22Rv1 (cell line): ENCODE results near the gene RFTN1.

Source experiments
- H3K27ac ChIP-seq: fragments of 450-650 bp; 2 replicates; pipeline ENCODE4 v1.5.1; 2017
- ZFX ChIP-seq: fragments of 450-650 bp; IDR thresholded peaks from 2 replicates; pipeline ENCODE4 v1.6.1; 2017; ENCODE audit warnings: antibody characterized with exemption, borderline replicate concordance
- TF ChIP-seq, protein P1 (sequence below): fragments of 450-650 bp; IDR thresholded peaks from 2 replicates; pipeline ENCODE4 v1.5.1; 2017; ENCODE audit warnings: mild to moderate bottlenecking

Gene RFTN1

DNA sequence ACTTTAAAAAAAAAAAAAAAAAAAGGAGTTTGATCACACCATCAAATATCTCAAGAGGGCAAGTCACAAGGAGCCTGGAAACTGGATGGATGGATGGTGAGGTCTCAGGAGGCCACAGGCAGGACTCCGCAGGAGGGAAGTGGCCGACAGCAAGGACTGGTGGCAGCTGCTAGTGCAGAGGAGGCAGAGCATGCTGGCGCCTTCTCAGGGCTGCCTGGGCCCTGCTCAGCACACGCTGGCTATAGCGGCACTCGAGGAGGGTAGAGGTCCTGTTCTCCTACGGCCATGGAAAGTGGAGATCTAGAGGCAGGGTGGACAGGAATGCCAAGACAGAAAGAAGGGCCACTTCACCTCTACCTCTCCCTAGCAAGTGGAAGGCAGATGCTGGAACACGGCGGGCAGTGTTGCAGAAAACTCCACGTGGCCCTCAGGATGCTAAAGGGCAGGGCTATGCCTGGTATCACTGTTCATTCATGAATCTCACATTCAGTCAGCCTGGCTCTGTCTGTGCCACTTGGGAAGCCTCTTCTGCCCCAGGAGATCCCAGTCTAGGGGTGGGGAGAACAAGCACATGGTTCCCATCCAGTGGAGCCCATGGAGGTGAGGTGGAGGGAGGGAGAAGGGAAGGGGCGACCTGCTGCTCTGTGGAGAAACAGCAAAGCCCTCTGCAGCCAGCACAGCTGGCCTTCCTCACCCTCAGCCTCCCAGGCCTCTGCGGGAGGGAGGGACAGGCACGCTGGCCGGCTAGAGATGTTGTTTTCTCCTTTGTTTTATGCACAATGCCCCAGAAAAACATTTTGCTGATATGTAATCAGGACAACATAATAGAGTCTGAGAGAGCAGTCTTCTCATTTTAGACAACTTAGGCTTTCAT lies 177.5 kb downstream of the RFTN1 start:
- no peak overlapping the region for H3K27ac ChIP-seq
- TF ChIP-seq, protein P1, sequence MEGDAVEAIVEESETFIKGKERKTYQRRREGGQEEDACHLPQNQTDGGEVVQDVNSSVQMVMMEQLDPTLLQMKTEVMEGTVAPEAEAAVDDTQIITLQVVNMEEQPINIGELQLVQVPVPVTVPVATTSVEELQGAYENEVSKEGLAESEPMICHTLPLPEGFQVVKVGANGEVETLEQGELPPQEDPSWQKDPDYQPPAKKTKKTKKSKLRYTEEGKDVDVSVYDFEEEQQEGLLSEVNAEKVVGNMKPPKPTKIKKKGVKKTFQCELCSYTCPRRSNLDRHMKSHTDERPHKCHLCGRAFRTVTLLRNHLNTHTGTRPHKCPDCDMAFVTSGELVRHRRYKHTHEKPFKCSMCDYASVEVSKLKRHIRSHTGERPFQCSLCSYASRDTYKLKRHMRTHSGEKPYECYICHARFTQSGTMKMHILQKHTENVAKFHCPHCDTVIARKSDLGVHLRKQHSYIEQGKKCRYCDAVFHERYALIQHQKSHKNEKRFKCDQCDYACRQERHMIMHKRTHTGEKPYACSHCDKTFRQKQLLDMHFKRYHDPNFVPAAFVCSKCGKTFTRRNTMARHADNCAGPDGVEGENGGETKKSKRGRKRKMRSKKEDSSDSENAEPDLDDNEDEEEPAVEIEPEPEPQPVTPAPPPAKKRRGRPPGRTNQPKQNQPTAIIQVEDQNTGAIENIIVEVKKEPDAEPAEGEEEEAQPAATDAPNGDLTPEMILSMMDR, result no peak
- TF ChIP-seq ZFX, result no peak

DNA sequence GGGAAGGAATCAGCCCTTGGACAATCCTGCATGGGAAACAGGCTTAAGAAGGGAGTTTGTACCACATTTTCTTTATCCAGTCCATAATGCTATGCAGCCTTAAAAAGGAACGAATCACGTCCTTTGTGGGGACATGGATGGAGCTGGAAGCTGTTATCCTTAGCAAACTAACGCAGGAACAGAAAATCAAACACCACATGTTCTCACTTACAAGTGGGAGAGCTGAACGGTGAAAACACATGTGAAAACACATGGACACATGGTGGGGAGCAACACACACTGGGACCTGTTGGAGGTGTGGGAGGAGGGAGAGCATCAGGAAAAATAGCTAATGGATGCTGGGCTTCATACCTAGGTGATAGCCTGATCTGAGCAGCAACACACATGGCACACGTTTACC lies 178.2 kb downstream of the RFTN1 start:
- no peak overlapping the region for H3K27ac ChIP-seq
- no peak for TF ChIP-seq ZFX
- TF ChIP-seq, protein P1, result no peak

DNA sequence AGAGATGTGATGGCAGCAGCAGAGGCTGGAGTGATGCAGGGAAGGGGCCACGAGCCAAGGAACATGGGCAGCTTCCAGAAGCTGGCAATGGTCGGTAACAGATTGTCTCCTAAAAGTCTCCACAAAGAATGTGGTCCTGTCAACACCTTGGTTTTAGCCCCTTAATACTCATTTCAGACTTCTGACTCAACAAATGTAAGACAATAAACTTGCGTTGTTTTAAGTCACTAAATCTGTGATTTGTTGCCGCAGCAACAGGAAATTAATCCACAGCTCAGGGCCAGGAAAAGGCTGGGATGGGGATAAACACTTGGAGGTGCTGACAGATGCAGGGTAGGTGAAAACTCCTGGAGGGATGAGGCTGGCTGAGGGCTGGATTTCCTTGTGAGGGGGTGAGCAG lies 178.6 kb downstream of the RFTN1 start:
- TF ChIP-seq, protein P1, result no peak
- no peak for TF ChIP-seq ZFX
- H3K27ac ChIP-seq, result no peak overlapping the region

DNA sequence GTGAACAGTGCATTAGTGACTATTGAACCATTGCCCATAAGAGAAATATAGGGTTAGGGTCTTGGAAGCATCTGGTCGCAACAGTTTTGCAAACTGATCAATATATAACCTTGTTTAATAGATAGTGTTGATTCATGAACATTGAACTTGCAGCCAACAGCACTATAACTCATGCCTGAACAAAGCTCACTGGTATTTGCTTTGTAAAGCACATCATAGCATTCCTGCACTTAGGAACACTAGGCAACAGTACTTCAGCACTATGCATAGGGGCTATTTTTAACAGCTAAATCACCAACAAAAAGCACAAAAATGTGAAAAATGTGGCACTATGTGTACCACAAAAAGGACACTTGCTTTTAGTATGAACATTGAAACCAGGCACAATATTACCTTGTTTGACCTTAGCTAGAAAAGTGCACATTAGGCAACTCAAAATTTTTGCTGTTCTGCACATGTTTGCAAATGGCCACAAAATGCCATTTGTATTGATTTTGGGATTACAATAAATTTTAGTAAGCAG lies 180.5 kb downstream of the RFTN1 start:
- H3K27ac ChIP-seq, result no peak overlapping the region
- TF ChIP-seq, protein P1, result no peak
- TF ChIP-seq ZFX, result no peak

DNA sequence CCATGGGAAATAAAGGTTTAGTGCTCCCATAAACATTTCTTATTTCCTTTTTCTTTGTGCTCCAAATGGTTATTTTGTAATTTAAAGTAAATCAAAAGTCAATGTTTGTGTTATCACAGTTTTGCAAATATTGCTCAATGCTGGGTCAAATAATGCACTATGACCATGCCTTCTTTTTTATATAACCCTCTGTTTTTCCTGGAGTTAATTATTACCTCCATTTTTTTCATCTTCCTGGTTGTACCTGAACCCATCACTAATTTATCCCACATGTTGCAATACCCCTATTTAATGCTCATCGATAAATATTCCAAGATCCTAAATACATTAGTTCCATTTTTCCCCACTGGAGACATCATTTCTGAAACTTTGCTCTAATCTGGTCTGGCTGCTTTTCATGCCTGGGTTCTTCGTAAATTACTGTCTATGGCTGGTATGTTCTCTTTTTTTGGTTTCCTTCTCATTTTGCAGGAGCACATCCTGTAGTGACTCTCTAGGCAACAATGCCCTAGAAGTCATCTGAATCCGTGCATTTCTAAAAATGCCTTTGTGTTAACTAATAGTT lies 182.1 kb downstream of the RFTN1 start:
- TF ChIP-seq, protein P1, result no peak
- no peak for TF ChIP-seq ZFX
- H3K27ac ChIP-seq, result no peak overlapping the region

DNA sequence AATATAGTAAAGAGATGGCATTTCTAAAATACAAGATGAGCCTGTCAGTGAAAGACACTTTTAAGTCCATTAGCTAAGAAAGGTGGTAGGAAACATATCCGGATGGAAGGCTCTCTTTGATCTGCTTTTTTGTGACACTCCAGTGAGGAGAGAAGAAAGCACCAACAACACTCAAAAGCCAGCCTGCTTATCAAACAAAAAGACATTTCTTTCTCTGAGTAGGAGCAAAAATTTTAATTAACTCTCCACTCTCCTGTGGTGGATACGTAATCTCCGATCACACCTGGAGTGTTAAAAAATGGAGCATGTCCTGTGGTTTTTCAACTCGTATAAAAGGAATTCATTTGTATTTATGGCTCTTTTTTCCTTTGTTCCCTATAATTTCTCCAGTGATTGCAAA lies 183.1 kb downstream of the RFTN1 start:
- no peak overlapping the region for H3K27ac ChIP-seq
- no peak for TF ChIP-seq ZFX
- TF ChIP-seq, protein P1, result no peak

DNA sequence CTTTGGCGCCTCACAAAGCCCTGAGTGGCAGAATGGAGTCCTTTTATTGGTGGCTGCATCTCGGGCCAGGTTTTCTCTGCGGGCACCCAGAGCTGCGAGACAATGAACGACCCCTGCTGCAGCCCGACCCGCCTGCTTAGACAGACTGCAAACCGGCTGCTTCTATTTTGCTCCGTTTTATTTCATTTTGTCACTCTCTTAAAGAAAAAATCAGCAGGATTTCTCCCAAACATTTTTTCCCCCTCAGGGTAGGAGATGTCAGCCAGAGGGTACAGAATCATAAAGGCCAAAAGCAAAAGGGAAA lies 183.7 kb downstream of the RFTN1 start:
- no peak for TF ChIP-seq ZFX
- TF ChIP-seq, protein P1, result no peak
- no peak overlapping the region for H3K27ac ChIP-seq
